Esophagus squamous epithelium (tissue), 5 donors: ENCODE measurements around the gene MAOA. TPM values are rescaled to one million over a fixed set of nuclear protein-coding genes. Genes with fewer than 3 reads are reported as not detected.

Experiments
- DNase-seq: peaks from one replicate; lab custom pipeline; 2025; lab: John Stamatoyannopoulos, UW
- H3K27ac ChIP-seq, 4 donors: fragments of 200-600 bp; sonication (generic); one replicate each; pipeline ENCODE4 v1.5.1; 2016 to 2019; ENCODE audit warnings: mild to moderate bottlenecking in 1 of 4
- H3K27me3 ChIP-seq, 4 donors: fragments of 200-600 bp; sonication (generic); 1 replicate in 3 of 4; 2 replicates in 1 of 4; pipeline versions ENCODE4 v1.5.1 to v1.6.0; 2017 to 2021; ENCODE audit warnings: antibody characterized with exemption in 1 of 4
- H3K36me3 ChIP-seq, 3 donors: fragments of 200-600 bp; sonication (generic); one replicate each; pipeline ENCODE4 v1.5.1; 2016 to 2019
- H3K4me1 ChIP-seq, 3 donors: fragments of 200-600 bp; sonication (generic); one replicate each; pipeline ENCODE4 v1.5.1; 2017 to 2019
- H3K4me3 ChIP-seq, 4 donors: fragments of 200-600 bp; sonication (generic); 1 replicate in 3 of 4; 2 replicates in 1 of 4; pipeline ENCODE4 v1.5.1; 2016 to 2019; ENCODE audit warnings: mild to moderate bottlenecking in 2 of 4, moderate library complexity in 1 of 4
- H3K9me3 ChIP-seq, 3 donors: fragments of 200-600 bp; sonication (generic); one replicate each; pipeline ENCODE4 v1.5.1; 2016 to 2019
- POLR2A ChIP-seq, 4 donors: fragments of 450-650 bp; IDR thresholded peaks; one replicate each; pipeline ENCODE4 v1.6.1; 2017; ENCODE audit warnings: antibody characterized with exemption in 4 of 4, mild to moderate bottlenecking in 4 of 4, moderate library complexity in 3 of 4
- WGBS, 2 donors: methylation state at CpG; one replicate each; pipeline ENCODE4 v1.1.5; 2018; 5-methylcytosine and 5-hydroxymethylcytosine counted together
- intact Hi-C: fragments of 100-400 bp; cut with DNase I; formaldehyde crosslinking; loops from one replicate; pipeline ENCODE4 v1.15.0; 2022
- total RNA-seq, 4 donors: library from RNA; depleted of rRNA; stranded (reverse); fragments of >200 nt; gene quantifications; one replicate each; pipeline ENCODE4 v1.1.0, GENCODE V29; 2016
- TF ChIP-seq, protein P1 (sequence below), 6 experiments: fragments of 450-650 bp in 4 of 6; fragments of 200-600 bp in 2 of 6; sonication (generic) in 2 of 6; IDR thresholded peaks; one replicate each; pipeline ENCODE4 v1.5.1; 2016 to 2019; ENCODE audit warnings: antibody characterized with exemption in 6 of 6, mild to moderate bottlenecking in 4 of 6, moderate library complexity in 4 of 6
- donor health status: DM: yes; HTN: yes; CAD: no.

The MAOA gene
- total RNA-seq, 4 donors from 2014 or later = 70.3 to 183 (median 128) TPM

GRCh38 chrX:43758044-43758443, 101.9 kb downstream of the MAOA start:
- TF ChIP-seq, protein P1, sequence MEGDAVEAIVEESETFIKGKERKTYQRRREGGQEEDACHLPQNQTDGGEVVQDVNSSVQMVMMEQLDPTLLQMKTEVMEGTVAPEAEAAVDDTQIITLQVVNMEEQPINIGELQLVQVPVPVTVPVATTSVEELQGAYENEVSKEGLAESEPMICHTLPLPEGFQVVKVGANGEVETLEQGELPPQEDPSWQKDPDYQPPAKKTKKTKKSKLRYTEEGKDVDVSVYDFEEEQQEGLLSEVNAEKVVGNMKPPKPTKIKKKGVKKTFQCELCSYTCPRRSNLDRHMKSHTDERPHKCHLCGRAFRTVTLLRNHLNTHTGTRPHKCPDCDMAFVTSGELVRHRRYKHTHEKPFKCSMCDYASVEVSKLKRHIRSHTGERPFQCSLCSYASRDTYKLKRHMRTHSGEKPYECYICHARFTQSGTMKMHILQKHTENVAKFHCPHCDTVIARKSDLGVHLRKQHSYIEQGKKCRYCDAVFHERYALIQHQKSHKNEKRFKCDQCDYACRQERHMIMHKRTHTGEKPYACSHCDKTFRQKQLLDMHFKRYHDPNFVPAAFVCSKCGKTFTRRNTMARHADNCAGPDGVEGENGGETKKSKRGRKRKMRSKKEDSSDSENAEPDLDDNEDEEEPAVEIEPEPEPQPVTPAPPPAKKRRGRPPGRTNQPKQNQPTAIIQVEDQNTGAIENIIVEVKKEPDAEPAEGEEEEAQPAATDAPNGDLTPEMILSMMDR (IDR thresholded peaks at IDR 0.05) = no peak
- no peak for TF ChIP-seq POLR2A (IDR thresholded peaks at IDR 0.05)
- intact Hi-C loops = loop anchor here (10.0 kb wide), 1 partner anchor 203 kb away; no protein-coding TSS in a partner anchor

DNA sequence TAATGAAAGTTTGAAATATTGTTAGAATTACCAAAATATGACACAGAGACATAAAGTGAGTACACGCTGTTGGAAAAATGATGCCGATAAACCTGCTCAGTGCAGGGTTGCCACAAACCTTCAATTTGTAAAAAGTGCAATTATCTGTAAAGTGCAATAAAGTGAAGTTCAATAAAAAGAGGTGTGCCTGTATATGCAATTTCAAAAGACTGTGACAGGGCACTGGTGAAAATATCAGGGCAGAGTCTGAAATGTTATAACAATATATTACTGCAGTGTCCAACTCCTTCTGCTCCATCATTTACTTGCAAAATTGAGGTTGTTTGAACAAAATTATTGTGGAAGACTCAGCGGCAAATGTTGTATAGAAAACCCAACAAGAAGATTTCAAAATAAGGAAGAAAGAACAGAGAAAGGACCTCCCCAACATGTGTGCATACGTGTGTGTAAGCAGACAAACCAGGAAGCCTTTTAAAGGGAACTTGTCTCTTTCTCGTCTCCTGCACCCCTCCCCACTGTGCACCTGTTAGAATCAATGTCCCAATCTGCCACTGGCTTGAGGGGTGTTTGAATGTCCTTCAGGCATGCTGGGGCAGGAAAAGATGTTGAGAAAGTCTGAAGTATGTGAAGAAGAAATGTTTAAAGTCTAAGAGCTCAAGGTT, 130.0 kb downstream of the MAOA start:
- no peaks in the 10 kb centered on the region for H3K27me3 ChIP-seq
- no peak for TF ChIP-seq POLR2A (IDR thresholded peaks at IDR 0.05)
- TF ChIP-seq, protein P1 (IDR thresholded peaks at IDR 0.05) = no peak
- intact Hi-C loops = no loop called here
- no peak overlapping the region for H3K4me3 ChIP-seq
- WGBS, 2 donors = 81 to 82% methylated on average over 5 of the region's 5 CpGs
- H3K27ac ChIP-seq = no peak overlapping the region
- H3K9me3 ChIP-seq = peaks cover 0 to 4% (median 0%) of the 10 kb centered on the region in 3 donors
- no peak for DNase-seq
- no peaks in the 10 kb centered on the region for H3K36me3 ChIP-seq
- H3K4me1 ChIP-seq = no peaks in the 10 kb centered on the region

More at GRCh38 chrX:43758044-43758443, 101.9 kb downstream of the MAOA start:
- Histone ChIP-seq H3K4me3 (no peak overlapping the region), H3K9me3 (no peaks in the 10 kb centered on the region), H3K4me1 (no peaks in the 10 kb centered on the region), H3K36me3 (no peaks in the 10 kb centered on the region), H3K27me3 (no peaks in the 10 kb centered on the region), H3K27ac (no peak overlapping the region)
- no peak for DNase-seq
- WGBS, 2 donors = 66 to 83% methylated on average over 1 to 7 of the region's 7 CpGs

Other genes starting within 250 kb of the MAOA start
- 1 to 10 TPM; 2.3 to 9.9 (median 3.6) TPM for gene MAOB, start 226.2 kb downstream of the MAOA start, total RNA-seq